Fibroblast of villous mesenchyme (primary cell): ENCODE data around the gene CHST4. TPM values are rescaled to one million over a fixed set of nuclear protein-coding genes. Genes with fewer than 3 reads are reported as not detected.

Experiments used
- DNase-seq: peaks from one replicate; pipeline ENCODE4 v3.0.0-alpha.2; 2010; ENCODE audit warnings: low read depth
- H3K4me3 ChIP-seq: 2 replicates; pipeline ENCODE4 v1.5.1; 2011; ENCODE audit warnings: low read depth, mild to moderate bottlenecking, low read length
- total RNA-seq: library from RNA; depleted of rRNA; stranded (reverse); fragments of >200 nt; gene quantifications from 2 replicates; pipeline ENCODE4 v1.2.3, GENCODE V29; 2012
- TF ChIP-seq, protein P1 (sequence below): IDR thresholded peaks from 2 replicates; pipeline ENCODE4 v1.5.1; 2012; ENCODE audit warnings: low read depth, mild to moderate bottlenecking, low read length; ENCODE audit not compliant: insufficient read depth

The CHST4 gene
- total RNA-seq, 1 donor, result not detected

DNA sequence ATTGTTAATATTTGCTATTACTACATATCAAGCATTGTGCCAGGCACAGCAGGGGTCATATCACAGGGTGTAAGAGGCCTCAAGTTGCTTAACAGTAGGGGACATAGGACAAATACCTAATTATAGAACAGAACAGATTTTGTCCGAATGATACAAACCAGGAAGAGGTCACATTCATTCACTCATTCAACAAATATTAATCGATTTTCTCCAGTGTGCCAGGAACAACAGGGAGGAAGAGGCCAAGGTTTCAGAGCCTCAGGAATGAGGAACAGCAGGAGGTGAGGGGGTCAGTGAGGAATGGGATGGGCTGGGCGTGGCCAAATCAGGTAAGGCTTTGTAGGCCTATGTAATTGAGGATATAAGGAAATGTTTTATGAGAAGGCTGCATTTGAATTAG lies 11.2 kb upstream of the CHST4 start:
- no peak overlapping the region for H3K4me3 ChIP-seq
- TF ChIP-seq, protein P1, sequence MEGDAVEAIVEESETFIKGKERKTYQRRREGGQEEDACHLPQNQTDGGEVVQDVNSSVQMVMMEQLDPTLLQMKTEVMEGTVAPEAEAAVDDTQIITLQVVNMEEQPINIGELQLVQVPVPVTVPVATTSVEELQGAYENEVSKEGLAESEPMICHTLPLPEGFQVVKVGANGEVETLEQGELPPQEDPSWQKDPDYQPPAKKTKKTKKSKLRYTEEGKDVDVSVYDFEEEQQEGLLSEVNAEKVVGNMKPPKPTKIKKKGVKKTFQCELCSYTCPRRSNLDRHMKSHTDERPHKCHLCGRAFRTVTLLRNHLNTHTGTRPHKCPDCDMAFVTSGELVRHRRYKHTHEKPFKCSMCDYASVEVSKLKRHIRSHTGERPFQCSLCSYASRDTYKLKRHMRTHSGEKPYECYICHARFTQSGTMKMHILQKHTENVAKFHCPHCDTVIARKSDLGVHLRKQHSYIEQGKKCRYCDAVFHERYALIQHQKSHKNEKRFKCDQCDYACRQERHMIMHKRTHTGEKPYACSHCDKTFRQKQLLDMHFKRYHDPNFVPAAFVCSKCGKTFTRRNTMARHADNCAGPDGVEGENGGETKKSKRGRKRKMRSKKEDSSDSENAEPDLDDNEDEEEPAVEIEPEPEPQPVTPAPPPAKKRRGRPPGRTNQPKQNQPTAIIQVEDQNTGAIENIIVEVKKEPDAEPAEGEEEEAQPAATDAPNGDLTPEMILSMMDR, result no peak
- DNase-seq, result no peak

DNA sequence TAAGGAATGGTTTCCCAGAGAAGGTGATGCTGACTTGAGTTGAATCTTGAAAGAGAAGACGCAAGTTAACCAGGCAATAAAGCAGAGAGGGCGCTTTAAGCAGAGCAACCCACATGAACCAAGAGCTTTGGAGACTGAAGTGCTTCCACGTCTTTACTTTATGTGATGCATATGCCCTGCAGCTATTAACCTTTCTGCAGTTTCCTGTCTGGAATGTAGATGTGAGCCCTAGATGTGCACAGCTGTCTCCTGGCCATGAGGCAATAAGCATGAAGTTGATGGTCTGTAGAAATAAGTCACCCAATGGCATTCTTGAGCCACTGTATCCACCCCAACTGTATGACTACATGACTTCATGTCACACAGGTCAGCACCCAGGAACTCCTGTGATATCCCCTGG lies 5.7 kb upstream of the CHST4 start:
- TF ChIP-seq, protein P1, result no peak
- no peak for DNase-seq
- H3K4me3 ChIP-seq, result no peak overlapping the region

DNA sequence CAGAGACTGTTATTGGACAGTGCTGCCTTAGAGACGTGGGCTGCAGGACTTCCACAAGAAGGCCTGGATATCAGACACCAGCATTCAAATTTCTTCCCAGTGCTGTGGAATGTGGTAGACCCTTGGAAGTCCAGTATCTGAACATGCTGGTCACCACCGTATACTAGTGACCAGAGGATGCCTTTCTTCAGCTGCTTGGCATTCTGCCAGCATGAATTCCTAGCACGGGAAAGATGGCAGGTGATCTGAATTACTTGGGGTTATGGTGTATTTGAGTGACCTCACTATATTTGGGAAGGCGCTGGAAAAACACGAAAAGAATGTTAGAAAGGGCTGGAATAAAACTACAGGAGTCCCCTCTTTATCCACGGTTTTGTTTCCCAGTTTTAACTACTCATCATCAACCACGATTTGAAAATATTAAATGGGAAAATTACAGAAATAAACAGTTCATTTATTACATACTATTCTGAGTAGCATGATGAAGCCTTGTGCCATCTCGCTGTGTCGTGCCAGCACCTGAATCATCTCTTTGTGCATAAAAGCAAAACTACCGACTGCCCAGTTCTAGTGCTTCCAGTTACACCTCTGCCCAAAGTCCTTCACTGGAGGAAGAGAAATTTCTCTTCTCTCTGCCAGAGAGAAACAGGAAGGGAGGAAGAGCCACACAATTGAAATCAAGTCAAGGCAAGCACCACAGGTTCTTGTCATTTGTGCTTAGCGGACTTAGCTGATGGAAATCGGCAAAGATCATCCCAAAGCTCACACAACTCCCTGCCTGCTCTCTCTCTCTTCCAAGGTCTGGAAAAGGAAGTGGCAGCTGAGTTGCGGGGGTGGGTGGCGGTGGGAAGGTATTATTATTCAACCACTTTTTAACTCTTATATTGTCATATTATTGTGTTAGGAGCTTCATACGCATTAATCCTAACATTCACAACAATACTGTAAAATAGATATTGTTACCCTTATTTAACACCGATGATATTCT lies 1.4 kb upstream of the CHST4 start:
- no peak overlapping the region for H3K4me3 ChIP-seq
- DNase-seq, result no peak
- TF ChIP-seq, protein P1, result no peak

DNA sequence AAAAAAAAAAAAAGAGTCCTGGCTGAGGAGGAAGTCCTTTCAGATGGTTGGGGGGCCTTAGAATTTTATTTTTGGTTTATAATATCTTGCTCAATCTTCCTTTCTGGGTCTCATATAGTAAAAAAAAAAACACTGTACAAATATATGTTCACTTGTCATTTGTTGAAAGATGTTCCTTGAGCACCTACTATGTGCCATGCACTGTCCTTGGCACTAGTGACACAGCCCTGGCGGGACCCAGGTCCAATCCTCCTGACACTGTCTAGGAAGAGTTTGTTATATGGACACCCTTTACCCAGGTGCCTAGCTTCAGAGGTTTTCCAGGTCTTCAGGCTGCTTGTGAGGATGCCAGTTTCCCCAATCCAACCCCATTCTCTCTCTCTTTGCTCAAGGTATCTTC lies 2.0 kb downstream of the CHST4 start:
- H3K4me3 ChIP-seq, result no peak overlapping the region
- TF ChIP-seq, protein P1, result no peak
- DNase-seq, result no peak

DNA sequence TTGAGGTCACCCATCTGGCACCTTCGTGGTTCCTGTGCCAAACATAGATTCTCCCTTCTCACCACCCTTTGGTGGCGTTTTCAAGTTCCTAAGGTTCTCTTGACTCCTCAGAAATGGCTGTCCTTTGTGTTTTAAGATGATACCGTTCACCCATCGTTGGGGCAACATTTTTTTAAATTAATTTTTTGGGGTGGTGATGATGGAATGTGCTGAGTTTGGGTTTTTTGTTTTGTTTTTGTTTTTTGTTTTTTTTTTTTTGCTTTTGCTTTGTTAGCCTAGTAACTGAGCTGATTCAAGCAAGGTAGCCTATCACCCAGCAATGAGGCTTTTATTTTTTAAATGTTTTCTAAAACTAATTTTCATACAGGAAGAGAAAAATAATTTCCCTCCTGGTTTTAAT lies 2.6 kb downstream of the CHST4 start:
- DNase-seq, result no peak
- TF ChIP-seq, protein P1, result no peak
- H3K4me3 ChIP-seq, result no peak overlapping the region

DNA sequence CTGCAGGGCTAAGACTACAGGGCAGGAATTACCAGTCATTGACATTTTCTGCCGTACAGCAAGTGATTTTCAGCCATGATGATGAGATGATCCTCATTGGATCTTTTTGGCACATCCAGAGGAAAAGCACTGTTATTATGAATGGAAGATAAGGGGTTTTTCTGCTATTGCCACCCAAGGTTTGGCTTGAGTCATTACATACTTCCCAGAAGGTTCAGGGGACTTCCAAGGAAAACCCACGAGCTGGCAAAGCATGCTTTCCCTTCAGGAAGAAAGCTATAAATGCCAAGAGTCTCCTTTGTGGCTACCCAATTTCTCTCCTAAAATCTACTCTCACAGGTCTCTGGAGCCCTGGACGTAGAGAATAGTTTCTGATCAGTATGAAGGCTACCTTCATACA lies 6.1 kb downstream of the CHST4 start:
- DNase-seq, result no peak
- TF ChIP-seq, protein P1, result no peak
- H3K4me3 ChIP-seq, result no peak overlapping the region
